PC-9 (cell line): ENCODE results near the gene KIDINS220. TPM values are rescaled to one million over a fixed set of nuclear protein-coding genes. Genes with fewer than 3 reads are reported as not detected.

ENCODE experiments used
- BruUV-seq: library from RNA; stranded (reverse); fragments of 400-500 nt; replicated peaks from 2 replicates; lab custom pipeline; 2021; lab: Mats Ljungman, UMichigan
- CTCF ChIA-PET: fragments of 300-600 bp; sonication (Branson Sonifier 250); formaldehyde crosslinking; loops from one replicate; lab custom pipeline; 2022; ENCODE audit warnings: antibody characterized with exemption; lab: Charles Lee
- POLR2A ChIA-PET: fragments of 300-600 bp; sonication (Branson Sonifier 250); formaldehyde crosslinking; loops from one replicate; lab custom pipeline; 2022; ENCODE audit warnings: antibody characterized with exemption; ENCODE audit not compliant: unreplicated experiment; lab: Charles Lee
- DNase-seq, 2 experiments: peaks; one replicate each; pipeline versions ENCODE4 v3.0.0 to v3.0.0-alpha.2; 2015 to 2022; ENCODE audit warnings: mixed read lengths in 1 of 2
- H2AFZ ChIP-seq: fragments of 200-600 bp; sonication (generic); 2 replicates; pipeline ENCODE4 v1.8.1; 2017; ENCODE audit warnings: antibody characterized with exemption
- H3F3A ChIP-seq: fragments of 200-600 bp; sonication (generic); 2 replicates; pipeline ENCODE4 v1.8.1; 2017; ENCODE audit warnings: antibody characterized with exemption, mild to moderate bottlenecking, low read depth; ENCODE audit not compliant: insufficient read depth
- H3K27ac ChIP-seq: fragments of 200-600 bp; sonication (generic); 2 replicates; pipeline ENCODE4 v1.6.1; 2016; ENCODE audit warnings: mixed run types
- H3K27me3 ChIP-seq: fragments of 200-600 bp; sonication (generic); 2 replicates; pipeline ENCODE4 v1.6.1; 2016; ENCODE audit warnings: low read depth, mixed run types; ENCODE audit not compliant: insufficient read depth
- H3K36me3 ChIP-seq: fragments of 200-600 bp; sonication (generic); 2 replicates; pipeline ENCODE4 v1.6.1; 2016; ENCODE audit warnings: low read depth, mixed run types
- H3K4me1 ChIP-seq: fragments of 200-600 bp; sonication (generic); replicated peaks from 2 replicates; pipeline ENCODE4 v1.6.1; 2016; ENCODE audit warnings: mixed run types; ENCODE audit not compliant: insufficient read depth
- H3K4me2 ChIP-seq: fragments of 200-600 bp; sonication (generic); 2 replicates; pipeline ENCODE4 v1.6.1; 2017; ENCODE audit warnings: mixed run types
- H3K4me3 ChIP-seq: fragments of 200-600 bp; sonication (generic); 2 replicates; pipeline ENCODE4 v1.6.1; 2016; ENCODE audit warnings: mixed run types
- H3K79me2 ChIP-seq: fragments of 200-600 bp; sonication (generic); 2 replicates; pipeline ENCODE4 v1.6.1; 2017; ENCODE audit warnings: low read depth, mixed run types
- H3K9me2 ChIP-seq: fragments of 200-600 bp; sonication (generic); 2 replicates; pipeline ENCODE4 v1.8.1; 2017; ENCODE audit warnings: mild to moderate bottlenecking; ENCODE audit not compliant: insufficient read depth
- H3K9me3 ChIP-seq: fragments of 200-600 bp; sonication (generic); 2 replicates; pipeline ENCODE4 v1.8.1; 2016; ENCODE audit warnings: low read depth; ENCODE audit not compliant: insufficient read depth
- H4K20me1 ChIP-seq: fragments of 200-600 bp; sonication (generic); 2 replicates; pipeline ENCODE4 v1.8.1; 2017; ENCODE audit not compliant: insufficient read depth
- CTCF ChIP-seq: fragments of 200-600 bp; sonication (generic); conservative IDR thresholded peaks from 2 replicates; pipeline ENCODE4 v1.6.1; 2017; ENCODE audit warnings: mixed run types, antibody characterized with exemption, mild to moderate bottlenecking, moderate library complexity
- EZH2 ChIP-seq: fragments of 200-600 bp; sonication (generic); IDR thresholded peaks from 2 replicates; pipeline ENCODE4 v1.8.0; 2017; ENCODE audit warnings: antibody characterized with exemption, low read depth
- intact Hi-C: fragments of 100-400 bp; cut with micrococcal nuclease; formaldehyde crosslinking; loops from one replicate; pipeline ENCODE4 v1.10.0; 2022; ENCODE audit not compliant: unreplicated experiment
- total RNA-seq: library from RNA; stranded (reverse); gene quantifications from 2 replicates; pipeline ENCODE4 v1.2.3, GENCODE V29; 2021

KIDINS220 gene
- total RNA-seq, 1 experiment from 2014 or later: 13.9 TPM

- BruUV-seq: no TSS peak
- POLR2A ChIA-PET: no interaction called here
- intact Hi-C loops: no loop called here
These were observed 30.3 kb downstream of the KIDINS220 start for GRCh38 chr2:8806885-8807704.

GRCh38 chr2:8805278-8806210 is 31.9 kb downstream of the KIDINS220 start:
- peaks cover 23% of the 10 kb centered on the region for H3K4me1 ChIP-seq
- no peak overlapping the region for H2AFZ ChIP-seq
- peaks cover 25% of the 10 kb centered on the region for H3F3A ChIP-seq
- 0 out of 2 replicates have a peak, but pooled peaks cover 4% of the 10 kb centered on the region for H3K9me2 ChIP-seq
- H3K4me2 ChIP-seq: no peak overlapping the region
- H3K36me3 ChIP-seq: 0 out of 2 replicates have a peak, but pooled peaks cover 6% of the 10 kb centered on the region
- no peak overlapping the region for H3K4me3 ChIP-seq
- H3K9me3 ChIP-seq: no peaks in the 10 kb centered on the region
- no TSS peak for BruUV-seq
- no peaks in the 10 kb centered on the region for H3K27me3 ChIP-seq
- no peaks in the 10 kb centered on the region for H3K79me2 ChIP-seq
- DNase-seq: no peak
- 0 out of 2 replicates have a peak, but pooled peaks cover 3% of the 10 kb centered on the region for H4K20me1 ChIP-seq
- H3K27ac ChIP-seq: no peak overlapping the region
- POLR2A ChIA-PET: no interaction called here
- CTCF ChIA-PET: no interaction called here
- intact Hi-C loops: no loop called here
- TF ChIP-seq EZH2 (no peak), CTCF (no peak)

More at GRCh38 chr2:8806885-8807704, 30.3 kb downstream of the KIDINS220 start:
- H3K4me1 ChIP-seq: peaks cover 23% of the 10 kb centered on the region
- H4K20me1 ChIP-seq: 0 out of 2 replicates have a peak, but pooled peaks cover 3% of the 10 kb centered on the region
- no peaks in the 10 kb centered on the region for H3K9me3 ChIP-seq
- no peaks in the 10 kb centered on the region for H3K27me3 ChIP-seq
- TF ChIP-seq EZH2: no peak
- no peak for TF ChIP-seq CTCF
- CTCF ChIA-PET: no interaction called here
- H2AFZ ChIP-seq: no peak overlapping the region
- H3K36me3 ChIP-seq: 0 out of 2 replicates have a peak, but pooled peaks cover 6% of the 10 kb centered on the region
- H3K79me2 ChIP-seq: no peaks in the 10 kb centered on the region
- no peak overlapping the region for H3K4me3 ChIP-seq
- 0 out of 2 replicates have a peak, but pooled peaks cover 4% of the 10 kb centered on the region for H3K9me2 ChIP-seq
- H3K4me2 ChIP-seq: no peak overlapping the region
- no peak overlapping the region for H3K27ac ChIP-seq
- DNase-seq: no peak
- H3F3A ChIP-seq: peaks cover 25% of the 10 kb centered on the region
